Natural killer cell treated with Interleukin-12 subunit alpha and Interleukin-12 subunit beta and Interleukin-15 and Interleukin-18, amount 100 ng/mL, for 72 hours (primary cell): ENCODE results near the gene DCAF15. TPM values are rescaled to one million over a fixed set of nuclear protein-coding genes. Genes with fewer than 3 reads are reported as not detected.

Experiments used
- ATAC-seq, 2 donors: fragments of 150-1000 bp; cut with Tn5 transposase in 1 of 2; sonication (Bioruptor Pico), chemical (Tn5 transposase) in 1 of 2; 2 replicates each; pipeline ENCODE4 v1.10.0; 2021
- DNase-seq: peaks from one replicate; pipeline ENCODE4 v3.0.0; 2022; ENCODE audit warnings: low spot score
- H3K27ac Mint-ChIP-seq, 2 donors: 1 replicate in 1 of 2; 2 replicates in 1 of 2; pipeline ENCODE4 v1.8.0; 2022; ENCODE audit warnings: mixed read lengths in 2 of 2, mild to moderate bottlenecking in 1 of 2, moderate library complexity in 1 of 2
- H3K27me3 Mint-ChIP-seq, 2 donors: 1 replicate in 1 of 2; 2 replicates in 1 of 2; pipeline ENCODE4 v1.8.0; 2022; ENCODE audit warnings: mixed read lengths in 2 of 2
- H3K36me3 Mint-ChIP-seq: one replicate; pipeline ENCODE4 v1.8.0; 2022; ENCODE audit warnings: mixed read lengths
- H3K4me1 Mint-ChIP-seq, 2 donors: 1 replicate in 1 of 2; 2 replicates in 1 of 2; pipeline ENCODE4 v1.8.0; 2022; ENCODE audit warnings: low read depth in 2 of 2, mixed read lengths in 2 of 2, mild to moderate bottlenecking in 1 of 2
- H3K4me3 Mint-ChIP-seq: one replicate; pipeline ENCODE4 v1.8.0; 2022; ENCODE audit warnings: mixed read lengths
- H3K9me3 Mint-ChIP-seq: 2 replicates; pipeline ENCODE4 v1.8.0; 2022; ENCODE audit warnings: mixed read lengths
- total RNA-seq, 2 donors: library from RNA; stranded (reverse); gene quantifications; one replicate each; pipeline ENCODE4 v1.2.3, GENCODE V29; 2022

Gene DCAF15
- total RNA-seq, 2 donors from 2014 or later = 62.0 to 107 TPM

DNA sequence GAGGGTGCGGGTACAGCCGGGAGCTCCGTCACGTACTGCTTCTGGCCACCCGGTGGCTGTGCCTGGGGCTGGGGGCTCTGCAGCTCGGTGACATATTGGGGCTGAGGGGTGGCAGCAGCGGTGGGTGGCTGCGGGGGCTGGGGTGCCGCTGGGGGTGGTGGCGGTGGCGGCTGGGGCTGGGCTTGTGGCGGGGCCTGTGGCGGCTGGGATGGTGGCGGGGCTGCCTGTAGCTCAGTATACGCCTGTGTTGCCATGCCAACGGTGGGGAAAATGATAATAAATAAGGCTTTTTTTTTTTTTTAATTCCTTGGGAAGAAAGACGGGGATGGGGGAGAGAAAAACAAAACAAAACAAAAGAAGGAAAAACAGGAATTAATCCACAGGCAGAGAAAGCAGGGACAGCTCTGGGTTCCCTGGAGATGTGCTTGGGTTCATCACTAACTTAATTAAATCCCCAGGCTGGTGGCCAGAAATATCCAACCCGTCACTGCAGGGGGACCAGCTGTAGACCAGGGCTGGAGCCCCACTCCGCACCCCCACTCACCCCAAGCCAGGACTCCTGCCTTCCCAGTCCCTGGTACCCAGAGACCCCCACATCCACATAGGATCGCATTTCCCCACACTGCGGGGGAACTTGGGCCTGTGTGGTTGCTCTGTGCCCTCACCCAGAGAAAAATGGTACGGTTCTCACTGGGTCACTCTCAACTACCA lies 41.4 kb downstream of the DCAF15 start:
- H3K9me3 Mint-ChIP-seq = no peaks in the 10 kb centered on the region
- no peaks in the 10 kb centered on the region for H3K36me3 Mint-ChIP-seq
- peaks cover 0 to 17% of the 10 kb centered on the region in 2 donors for H3K4me1 Mint-ChIP-seq
- H3K27me3 Mint-ChIP-seq = no peaks in the 10 kb centered on the region
- no peak overlapping the region for H3K4me3 Mint-ChIP-seq
- ATAC-seq = peak in 1 of 2 donors; percentile 29
- H3K27ac Mint-ChIP-seq = no peak overlapping the region
- DNase-seq = no peak

GRCh38 chr19:13995017-13995728 lies 42.9 kb downstream of the DCAF15 start:
- ATAC-seq (no peak), DNase-seq (no peak)
- H3K27me3 Mint-ChIP-seq = no peaks in the 10 kb centered on the region
- no peak overlapping the region for H3K27ac Mint-ChIP-seq
- H3K4me1 Mint-ChIP-seq = peaks cover 0 to 3% of the 10 kb centered on the region in 2 donors
- no peak overlapping the region for H3K4me3 Mint-ChIP-seq
- H3K9me3 Mint-ChIP-seq = no peaks in the 10 kb centered on the region
- no peaks in the 10 kb centered on the region for H3K36me3 Mint-ChIP-seq

- no peak for DNase-seq
- Mint-ChIP-seq H3K36me3 (no peaks in the 10 kb centered on the region), H3K4me3 (no peak overlapping the region), H3K27me3 (no peaks in the 10 kb centered on the region), H3K27ac (no peak overlapping the region), H3K4me1 (peaks cover under 1 to 5% of the 10 kb centered on the region in 2 donors), H3K9me3 (no peaks in the 10 kb centered on the region)
- no peak for ATAC-seq
These were observed 43.8 kb downstream of the DCAF15 start for GRCh38 chr19:13995878-13996765.

- H3K4me1 Mint-ChIP-seq = peaks cover 6 to 7% of the 10 kb centered on the region in 2 donors
- no peaks in the 10 kb centered on the region for H3K27me3 Mint-ChIP-seq
- DNase-seq (no peak), ATAC-seq (no peak)
- H3K9me3 Mint-ChIP-seq = no peaks in the 10 kb centered on the region
- no peak overlapping the region for H3K27ac Mint-ChIP-seq
- no peak overlapping the region for H3K4me3 Mint-ChIP-seq
- H3K36me3 Mint-ChIP-seq = no peaks in the 10 kb centered on the region
These were observed 44.8 kb downstream of the DCAF15 start for GRCh38 chr19:13996928-13997630.

- Mint-ChIP-seq H3K27ac (no peak overlapping the region), H3K9me3 (no peaks in the 10 kb centered on the region), H3K4me3 (no peak overlapping the region), H3K4me1 (peaks cover 9 to 12% of the 10 kb centered on the region in 2 donors), H3K36me3 (no peaks in the 10 kb centered on the region), H3K27me3 (no peaks in the 10 kb centered on the region)
- no peak for DNase-seq
- ATAC-seq = no peak
These were observed 45.3 kb downstream of the DCAF15 start for GRCh38 chr19:13997631-13997962.

- H3K9me3 Mint-ChIP-seq = no peaks in the 10 kb centered on the region
- H3K27me3 Mint-ChIP-seq = no peaks in the 10 kb centered on the region
- peaks cover 16 to 21% of the 10 kb centered on the region in 2 donors for H3K4me1 Mint-ChIP-seq
- H3K36me3 Mint-ChIP-seq = no peaks in the 10 kb centered on the region
- DNase-seq = no peak
- H3K4me3 Mint-ChIP-seq = no peak overlapping the region
- ATAC-seq = no peak
- no peak overlapping the region for H3K27ac Mint-ChIP-seq
These were observed 46.1 kb downstream of the DCAF15 start for GRCh38 chr19:13998426-13998825.

DNA sequence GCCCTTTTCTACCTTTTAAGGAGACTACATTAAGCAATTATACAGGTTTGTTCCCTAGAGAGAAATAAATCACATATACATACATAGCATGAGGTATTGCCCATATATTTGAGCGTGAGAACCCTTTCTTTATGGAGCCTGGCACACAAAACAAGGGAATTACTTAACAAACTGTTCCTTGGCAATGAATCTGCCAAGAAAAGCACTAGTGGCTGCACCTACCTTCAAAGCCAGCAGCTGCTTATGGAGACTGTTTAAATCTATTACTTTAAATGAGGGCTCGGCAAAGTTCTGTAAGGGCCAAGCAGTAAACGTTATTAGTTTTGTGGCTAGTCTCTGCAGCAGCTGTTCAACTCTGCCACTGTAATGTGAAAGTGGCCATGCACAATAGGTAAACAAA lies 46.8 kb downstream of the DCAF15 start:
- ATAC-seq (no peak), DNase-seq (no peak)
- no peak overlapping the region for H3K4me3 Mint-ChIP-seq
- H3K36me3 Mint-ChIP-seq = no peaks in the 10 kb centered on the region
- no peaks in the 10 kb centered on the region for H3K9me3 Mint-ChIP-seq
- H3K27ac Mint-ChIP-seq = no peak overlapping the region
- H3K4me1 Mint-ChIP-seq = peaks cover 18 to 23% of the 10 kb centered on the region in 2 donors
- no peaks in the 10 kb centered on the region for H3K27me3 Mint-ChIP-seq

- no peaks in the 10 kb centered on the region for H3K27me3 Mint-ChIP-seq
- no peaks in the 10 kb centered on the region for H3K36me3 Mint-ChIP-seq
- DNase-seq (no peak), ATAC-seq (no peak)
- no peaks in the 10 kb centered on the region for H3K9me3 Mint-ChIP-seq
- H3K27ac Mint-ChIP-seq = peak overlapping the region; percentile 88 to 96
- no peak overlapping the region for H3K4me3 Mint-ChIP-seq
- peaks cover 23 to 35% of the 10 kb centered on the region in 2 donors for H3K4me1 Mint-ChIP-seq
These were observed 48.5 kb downstream of the DCAF15 start for GRCh38 chr19:14000691-14001375.

GRCh38 chr19:14002571-14003250 lies 50.4 kb downstream of the DCAF15 start:
- DNase-seq = no peak
- peaks cover 25 to 39% of the 10 kb centered on the region in 2 donors for H3K4me1 Mint-ChIP-seq
- H3K4me3 Mint-ChIP-seq = peak overlapping the region; percentile 76
- no peak for ATAC-seq
- no peaks in the 10 kb centered on the region for H3K36me3 Mint-ChIP-seq
- peak overlapping the region; percentile 88 to 96 for H3K27ac Mint-ChIP-seq
- H3K9me3 Mint-ChIP-seq = no peaks in the 10 kb centered on the region
- no peaks in the 10 kb centered on the region for H3K27me3 Mint-ChIP-seq

DNA sequence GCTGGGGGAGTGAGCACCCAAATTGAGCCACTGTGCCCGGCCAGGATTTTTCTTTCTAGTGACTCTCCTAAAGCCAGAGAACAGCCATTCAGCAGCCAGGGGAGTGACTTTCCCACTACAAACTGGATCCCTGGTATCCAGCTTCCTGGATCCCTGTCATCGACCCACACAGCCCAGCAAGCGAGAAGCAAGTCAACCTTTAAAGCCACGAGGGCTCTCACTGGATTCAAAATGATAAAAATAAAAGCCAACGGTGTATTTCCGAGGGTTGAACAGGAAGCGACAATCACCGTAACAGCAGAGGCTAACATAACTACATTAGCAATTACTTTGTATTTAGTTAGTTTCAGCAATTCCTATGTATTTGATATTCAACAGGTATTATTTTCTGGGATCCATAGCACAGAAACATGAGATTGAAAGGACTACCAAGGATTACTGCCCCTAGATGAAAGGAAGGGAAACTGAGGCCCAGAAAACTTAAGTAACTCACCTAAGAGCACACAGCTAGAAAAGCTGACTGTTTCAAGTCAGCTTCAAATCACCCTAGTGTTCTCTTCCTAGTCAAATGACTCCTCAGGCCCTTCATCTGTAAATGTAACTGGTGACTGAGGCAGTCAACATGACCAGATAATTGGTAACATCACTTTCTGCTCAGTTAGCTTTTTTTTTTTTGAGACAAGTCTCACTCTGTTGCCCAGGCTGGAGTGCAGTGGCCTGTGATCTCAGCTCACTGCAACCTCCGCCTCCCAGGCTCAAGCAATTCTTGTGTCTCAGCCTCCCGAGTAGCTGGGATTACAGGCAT lies 51.1 kb downstream of the DCAF15 start:
- no peaks in the 10 kb centered on the region for H3K27me3 Mint-ChIP-seq
- H3K4me1 Mint-ChIP-seq = peaks cover 27 to 39% of the 10 kb centered on the region in 2 donors
- H3K9me3 Mint-ChIP-seq = no peaks in the 10 kb centered on the region
- no peaks in the 10 kb centered on the region for H3K36me3 Mint-ChIP-seq
- ATAC-seq (no peak), DNase-seq (no peak)
- H3K4me3 Mint-ChIP-seq = peak overlapping the region; percentile 76
- peak overlapping the region; percentile 88 to 96 for H3K27ac Mint-ChIP-seq

DNA sequence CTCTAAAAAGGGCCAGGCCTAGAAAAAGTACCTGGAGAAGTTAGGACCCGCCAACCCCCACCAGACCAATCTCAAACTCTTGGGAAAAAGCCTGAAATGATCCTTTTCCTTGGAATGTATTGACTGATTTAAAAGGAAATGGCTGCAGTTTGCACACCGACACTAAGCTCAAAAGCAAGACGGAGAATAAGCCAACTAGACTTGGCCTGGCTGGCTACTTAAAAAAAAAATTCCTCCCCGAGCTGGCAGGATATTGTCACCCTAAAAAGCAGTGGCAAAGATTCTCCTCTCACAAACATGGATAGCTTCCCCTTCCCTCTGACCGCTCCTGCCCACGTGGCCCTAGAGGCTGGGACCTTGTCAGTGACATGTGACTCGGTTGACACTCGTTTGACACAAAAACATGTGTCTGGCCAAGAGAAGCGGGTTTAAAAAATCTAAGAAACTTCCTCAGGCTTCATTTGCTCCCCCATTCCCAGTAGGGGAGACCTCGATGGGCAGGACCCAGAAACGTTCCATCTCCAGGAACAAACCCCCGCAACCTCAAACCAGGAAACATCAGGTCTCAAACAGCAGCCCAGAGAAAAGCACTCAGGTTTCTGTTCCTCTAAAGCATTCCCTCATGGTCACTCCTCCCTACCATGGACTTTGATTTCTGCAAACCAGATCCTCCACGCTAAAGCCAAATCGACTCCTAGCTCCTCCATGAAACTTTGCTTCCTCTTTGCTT lies 52.5 kb downstream of the DCAF15 start:
- H3K4me3 Mint-ChIP-seq = peak overlapping the region; percentile 89
- no peak for ATAC-seq
- no peak for DNase-seq
- no peaks in the 10 kb centered on the region for H3K36me3 Mint-ChIP-seq
- H3K4me1 Mint-ChIP-seq = peaks cover 27 to 39% of the 10 kb centered on the region in 2 donors
- no peaks in the 10 kb centered on the region for H3K27me3 Mint-ChIP-seq
- peak overlapping the region; percentile 70 to 91 for H3K27ac Mint-ChIP-seq
- H3K9me3 Mint-ChIP-seq = no peaks in the 10 kb centered on the region
